ENCODE data around the gene KRTAP10-3.
"Not testable (repeated sequence)": the region's sequence is repeated elsewhere in the genome, so short reads cannot be mapped to it uniquely, and the experiment has no call there.

The KRTAP10-3 gene, protein sequence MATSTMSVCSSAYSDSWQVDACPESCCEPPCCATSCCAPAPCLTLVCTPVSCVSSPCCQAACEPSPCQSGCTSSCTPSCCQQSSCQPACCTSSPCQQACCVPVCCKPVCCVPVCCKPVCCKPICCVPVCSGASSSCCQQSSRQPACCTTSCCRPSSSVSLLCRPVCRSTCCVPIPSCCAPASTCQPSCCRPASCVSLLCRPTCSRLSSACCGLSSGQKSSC

DNA sequence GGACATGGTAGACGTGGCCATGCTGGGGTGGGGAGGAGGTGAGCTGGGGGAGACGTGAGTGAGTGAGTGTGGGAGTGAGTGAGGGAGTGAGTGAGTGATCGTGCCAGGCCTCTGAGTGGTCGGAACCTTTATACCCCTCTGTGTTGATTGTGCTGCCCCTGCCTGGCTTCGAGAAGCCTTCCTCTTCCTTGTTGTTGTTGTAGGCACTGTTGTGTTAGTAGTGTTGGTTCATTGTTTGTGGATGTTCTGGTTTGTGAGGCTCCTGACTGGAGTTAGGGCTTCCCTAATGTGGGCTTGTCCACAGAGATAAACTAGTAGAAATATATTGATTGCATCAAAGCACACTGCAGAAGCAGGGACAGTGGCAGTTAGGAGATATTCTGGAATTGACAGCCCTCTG is at the start of gene KRTAP10-3:
TSS of gene KRTAP10-3 (minus strand) at position 101 of the 400 bp plus-strand sequence. CDS start at position 21, 80 bp downstream.
- no peak for DNase-seq (ENCODE audit: low spot score)

DNA sequence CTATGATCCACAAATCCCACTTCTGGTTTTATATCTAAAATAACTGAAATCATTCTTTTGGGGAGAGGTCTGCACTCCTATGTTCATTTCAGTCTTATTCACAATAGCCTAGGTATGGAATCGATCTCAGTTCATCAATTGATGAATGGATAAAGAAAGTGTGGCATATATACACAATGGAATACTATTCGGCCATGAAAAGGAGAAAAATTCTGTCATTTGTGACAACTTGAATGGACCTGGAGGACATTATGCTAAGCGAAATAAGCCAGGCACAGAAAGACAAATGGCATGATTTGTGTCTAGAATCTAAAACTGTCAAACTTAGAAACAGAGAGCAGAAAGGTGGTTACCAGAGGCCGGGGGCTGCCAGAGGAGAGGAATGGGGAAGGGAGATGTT is 47.9 kb upstream of the KRTAP10-3 start:
- no peak for DNase-seq (ENCODE audit: low spot score)

DNA sequence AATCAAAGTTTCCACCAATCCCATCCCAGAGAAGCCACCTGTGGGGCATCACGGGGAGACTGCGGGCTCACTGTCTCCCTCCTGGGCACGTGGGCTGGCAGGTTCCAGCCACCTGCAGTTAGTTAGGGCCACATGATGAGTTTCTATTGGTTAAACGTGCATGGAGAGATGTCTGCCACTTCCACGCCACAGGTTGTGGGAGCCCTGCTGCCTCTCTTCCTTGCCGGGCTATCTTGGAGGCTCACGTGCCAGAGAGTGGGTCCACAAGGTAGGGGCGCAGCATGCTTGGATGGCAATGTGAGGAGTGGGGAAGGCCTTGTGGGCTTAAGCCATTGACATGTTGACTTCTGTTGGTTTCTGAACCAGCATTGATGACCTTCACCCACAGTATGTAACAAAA is 45.3 kb upstream of the KRTAP10-3 start:
- no peak for DNase-seq (ENCODE audit: low spot score)

DNA sequence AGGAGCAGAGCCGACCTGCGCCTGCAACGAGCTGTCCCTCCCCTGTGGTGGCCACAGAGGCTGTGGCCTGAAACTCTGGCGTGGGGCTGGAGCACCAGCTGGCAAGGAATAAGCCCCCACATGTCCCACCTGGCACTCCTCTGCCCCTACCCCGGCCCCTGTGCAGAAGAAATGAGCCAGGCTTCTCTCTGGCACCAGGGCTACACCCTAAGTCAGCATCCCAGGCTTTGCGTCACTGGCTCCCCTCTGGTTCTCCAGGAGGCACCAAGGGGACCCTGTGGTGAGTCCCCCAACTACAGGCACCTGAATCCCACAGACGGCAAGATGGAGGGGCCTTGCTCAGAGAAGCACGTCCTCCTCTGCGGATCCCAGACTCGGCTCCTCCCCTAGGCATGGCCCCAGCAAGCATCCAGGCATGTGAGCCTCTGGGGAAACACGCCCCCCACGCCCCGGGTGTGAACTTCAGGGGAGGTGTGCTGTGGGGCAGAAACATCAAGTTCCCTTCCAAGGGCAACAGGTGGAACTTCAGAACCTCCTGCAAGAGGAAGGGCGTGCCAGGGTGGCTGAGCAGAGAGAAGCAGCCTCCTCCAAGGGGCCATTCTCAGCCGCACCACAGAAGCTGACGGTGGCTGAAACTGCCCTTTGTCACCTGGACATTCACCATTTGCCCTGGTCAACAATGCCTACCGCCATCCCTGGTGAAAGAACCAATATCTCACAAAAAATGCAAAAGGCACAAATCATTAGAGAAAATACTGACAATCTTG is 44.7 kb upstream of the KRTAP10-3 start:
- DNase-seq (ENCODE audit: low spot score), result no peak

DNA sequence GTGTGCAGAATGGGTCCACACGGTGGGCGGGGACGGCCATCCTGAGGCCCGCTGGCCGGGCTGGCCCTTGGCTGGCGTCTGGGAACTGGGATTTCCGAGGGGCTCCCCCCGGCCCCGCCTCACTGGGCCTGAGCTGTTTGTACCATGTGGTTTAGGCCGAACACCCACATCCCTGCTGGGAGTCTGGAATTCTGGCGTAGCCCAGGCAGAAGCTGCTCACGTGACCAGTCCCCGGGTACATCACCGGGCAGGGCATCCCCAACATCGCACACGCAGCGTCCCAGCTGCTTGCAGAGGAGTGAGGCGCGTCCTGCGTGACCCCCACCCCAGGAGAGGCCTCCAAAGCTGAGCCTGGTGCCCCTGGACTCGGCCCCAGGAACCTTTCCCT is 43.9 kb upstream of the KRTAP10-3 start:
- no peak for DNase-seq (ENCODE audit: low spot score)

DNA sequence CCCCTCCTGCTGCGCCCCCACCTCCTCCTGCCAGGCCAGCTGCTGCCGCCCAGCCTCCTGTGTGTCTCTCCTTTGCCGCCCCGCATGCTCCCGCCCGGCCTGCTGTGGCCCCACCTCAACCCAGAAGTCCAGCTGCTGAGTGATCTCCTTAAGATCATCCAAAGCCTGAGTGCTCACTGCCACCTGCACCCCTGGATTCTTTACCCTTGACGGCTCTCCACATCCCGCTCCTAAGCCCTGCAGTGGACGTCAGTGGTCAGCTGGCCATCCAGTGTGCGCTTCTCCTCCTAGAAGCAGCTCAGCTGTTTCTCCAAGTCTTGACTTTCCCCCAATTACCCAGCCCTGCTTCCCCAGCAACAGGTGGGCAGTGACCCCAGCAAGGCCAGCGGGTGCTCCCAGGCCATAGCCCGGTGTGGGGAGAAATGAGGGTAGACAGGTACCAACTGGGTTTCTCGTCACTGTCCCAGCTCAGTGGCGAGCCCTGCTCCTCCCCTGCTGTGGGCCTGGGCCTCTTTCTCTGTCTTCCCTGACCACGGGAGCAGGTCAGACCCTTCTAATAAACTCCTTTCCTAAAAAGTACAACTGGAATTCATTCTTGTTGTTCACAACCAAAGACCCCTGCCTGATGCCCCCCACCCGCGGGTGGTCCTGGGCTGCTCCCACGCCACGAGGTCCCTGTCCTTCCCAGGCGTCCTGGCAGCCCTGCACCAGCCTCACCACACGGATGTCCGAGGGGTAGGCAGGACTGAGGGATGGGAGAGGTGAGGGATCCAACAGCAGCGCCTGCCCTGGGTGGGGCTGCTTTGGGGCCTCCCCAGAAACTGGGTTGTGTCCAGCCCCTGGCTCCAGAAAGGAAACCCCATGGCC is 43.2 kb upstream of the KRTAP10-3 start:
- no peak for DNase-seq (ENCODE audit: low spot score)

DNA sequence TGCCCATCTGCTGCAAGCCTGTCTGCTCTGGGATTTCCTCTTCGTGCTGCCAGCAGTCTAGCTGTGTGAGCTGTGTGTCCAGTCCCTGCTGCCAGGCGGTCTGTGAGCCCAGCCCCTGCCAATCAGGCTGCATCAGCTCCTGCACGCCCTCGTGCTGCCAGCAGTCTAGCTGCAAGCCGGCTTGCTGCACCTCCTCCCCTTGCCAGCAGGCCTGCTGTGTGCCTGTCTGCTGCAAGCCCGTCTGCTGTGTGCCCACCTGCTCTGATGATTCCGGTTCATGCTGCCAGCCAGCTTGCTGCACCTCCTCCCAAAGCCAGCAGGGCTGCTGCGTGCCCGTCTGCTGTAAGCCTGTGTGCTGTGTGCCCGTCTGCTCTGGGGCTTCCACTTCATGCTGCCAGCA is 42.5 kb upstream of the KRTAP10-3 start:
- not testable (repeated sequence) for DNase-seq (ENCODE audit: low spot score)

DNA sequence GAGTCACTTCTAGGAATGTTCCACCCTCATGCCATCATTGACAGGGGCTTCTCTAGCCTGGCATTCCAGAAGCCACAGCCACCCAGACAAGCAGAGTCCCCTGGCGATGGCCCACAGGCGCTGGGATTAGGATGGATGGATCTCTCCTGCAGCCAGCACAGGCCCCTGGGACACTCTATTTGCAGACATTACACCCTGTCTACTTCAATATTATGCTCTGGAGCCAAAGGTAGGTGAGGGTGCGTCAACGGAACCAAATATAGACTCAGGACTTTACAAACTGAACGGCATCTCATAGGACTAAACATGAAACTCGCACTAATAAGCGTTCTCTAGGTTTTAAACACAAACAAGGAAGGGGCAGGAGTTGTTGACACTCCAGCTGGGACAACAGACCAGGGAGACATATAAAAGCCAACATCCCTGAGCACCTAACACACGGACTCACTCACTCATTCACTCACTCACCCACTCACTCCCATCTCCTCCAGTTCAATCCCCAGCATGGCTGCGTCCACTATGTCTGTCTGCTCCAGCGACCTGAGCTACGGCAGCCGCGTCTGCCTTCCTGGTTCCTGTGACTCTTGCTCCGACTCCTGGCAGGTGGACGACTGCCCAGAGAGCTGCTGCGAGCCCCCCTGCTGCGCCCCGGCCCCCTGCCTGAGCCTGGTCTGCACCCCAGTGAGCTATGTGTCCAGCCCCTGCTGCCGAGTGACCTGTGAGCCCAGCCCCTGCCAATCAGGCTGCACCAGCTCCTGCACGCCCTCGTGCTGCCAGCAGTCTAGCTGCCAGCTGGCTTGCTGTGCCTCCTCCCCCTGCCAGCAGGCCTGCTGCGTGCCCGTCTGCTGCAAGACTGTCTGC is 41.8 kb upstream of the KRTAP10-3 start, which contains the start of gene KRTAP10-7:
TSS of gene KRTAP10-7 (plus strand) at position 480 of the 861 bp plus-strand sequence. CDS start at position 505, 25 bp downstream.
- DNase-seq (ENCODE audit: low spot score), result not testable (repeated sequence)

DNA sequence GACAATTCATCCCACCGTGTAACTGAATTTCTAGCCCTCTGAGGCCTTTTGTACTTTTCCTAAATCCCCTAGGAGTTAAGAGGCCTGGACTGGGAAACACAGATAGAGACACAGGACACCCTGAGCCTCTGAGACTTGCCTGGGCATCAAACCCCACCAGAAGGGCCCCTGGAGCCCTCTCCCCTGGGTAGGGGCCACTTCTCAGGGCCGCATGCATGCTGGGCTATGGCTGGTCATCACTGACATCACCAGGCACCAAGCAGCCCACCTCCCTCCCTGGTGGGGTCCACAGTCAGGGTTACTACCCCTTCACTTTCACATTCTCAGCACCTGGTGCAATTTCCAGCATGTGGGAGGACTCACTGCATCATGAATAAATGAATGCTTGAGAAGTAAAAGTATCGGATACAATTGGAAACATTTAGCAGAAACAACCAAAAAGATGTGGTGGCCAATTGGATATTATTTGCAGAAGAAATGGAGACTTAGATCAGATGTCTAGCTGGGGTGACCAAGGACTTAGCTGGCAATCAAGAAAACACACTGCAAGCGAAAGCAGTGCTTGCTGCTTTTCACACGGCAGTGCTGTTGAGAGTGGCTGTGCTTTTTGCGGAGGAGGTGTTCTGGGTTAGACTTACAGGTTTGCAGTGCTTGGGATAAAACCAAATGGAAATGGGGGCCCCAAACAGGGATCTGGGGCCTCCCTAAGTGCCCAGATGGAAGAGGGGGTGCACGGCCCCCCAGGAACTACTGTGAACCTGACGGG is 40.9 kb upstream of the KRTAP10-3 start:
- no peak for DNase-seq (ENCODE audit: low spot score)

DNA sequence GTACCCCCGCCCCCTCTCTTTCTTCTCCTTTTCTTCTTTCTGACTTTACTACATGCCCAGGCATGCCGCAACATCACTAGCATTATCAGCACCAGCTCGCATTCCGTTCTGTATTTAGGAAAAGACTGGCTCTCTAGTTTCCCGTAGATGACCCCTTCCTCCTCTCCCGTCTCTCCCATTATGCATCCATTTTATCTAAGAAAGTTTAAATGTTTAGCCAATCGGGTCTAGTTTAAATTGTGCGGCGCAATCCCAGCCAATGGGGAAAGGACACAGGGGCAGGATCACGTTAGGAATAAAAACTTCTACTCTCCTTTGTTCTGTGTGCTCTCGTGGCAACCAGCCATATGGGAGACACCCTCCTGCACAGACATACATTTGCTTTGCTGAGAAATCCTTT is 39.5 kb upstream of the KRTAP10-3 start:
- no peak for DNase-seq (ENCODE audit: low spot score)

DNA sequence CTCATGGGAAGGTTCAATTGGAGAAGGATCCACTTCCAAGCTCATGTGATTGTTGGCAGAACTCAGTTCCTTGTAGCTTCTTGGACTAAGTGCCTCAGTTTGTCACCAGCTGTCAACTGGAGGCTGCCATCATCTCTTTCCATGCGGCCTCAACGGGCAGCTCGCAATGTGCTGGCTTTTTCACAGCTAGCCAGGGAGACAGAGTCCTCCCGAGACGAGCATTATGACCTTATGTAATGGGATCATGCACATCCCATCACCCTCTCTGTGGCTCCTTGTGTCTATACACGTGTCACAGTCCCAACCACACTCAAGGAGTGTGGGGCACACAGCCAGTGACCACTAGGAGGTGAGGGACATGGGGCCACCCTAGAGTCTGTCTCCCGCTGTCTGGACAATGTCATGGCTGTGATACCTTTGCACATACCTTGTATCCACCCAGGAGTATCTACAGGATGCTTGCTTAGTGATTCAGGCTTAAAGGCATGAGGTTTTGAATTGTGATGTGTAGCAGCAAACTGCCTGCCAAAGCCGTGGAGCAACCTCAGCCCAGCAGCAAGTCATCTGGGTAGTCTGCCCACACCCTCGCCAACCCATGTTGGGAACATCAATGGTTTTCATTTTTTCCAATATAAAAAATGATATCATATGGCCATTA is 37.6 kb upstream of the KRTAP10-3 start:
- DNase-seq (ENCODE audit: low spot score), result peak; percentile 87

DNA sequence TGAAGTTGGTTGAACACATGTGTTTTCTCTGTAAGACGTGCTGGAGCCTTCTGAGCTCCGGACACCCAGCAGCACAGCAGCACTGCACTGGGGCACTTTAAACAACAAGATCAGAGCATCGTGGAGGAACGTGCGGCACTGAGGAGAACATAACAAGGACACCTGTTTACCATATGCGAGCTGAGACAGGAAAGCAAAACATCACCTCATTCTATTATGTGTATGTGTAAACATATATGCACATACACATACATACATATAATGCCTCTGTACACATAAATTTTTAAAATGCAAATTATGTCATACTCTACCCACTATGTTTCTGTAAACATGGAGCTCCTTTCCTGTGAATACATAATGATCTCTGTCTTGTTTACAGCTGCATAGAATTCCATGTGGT is 36.9 kb upstream of the KRTAP10-3 start:
- DNase-seq (ENCODE audit: low spot score), result no peak

DNA sequence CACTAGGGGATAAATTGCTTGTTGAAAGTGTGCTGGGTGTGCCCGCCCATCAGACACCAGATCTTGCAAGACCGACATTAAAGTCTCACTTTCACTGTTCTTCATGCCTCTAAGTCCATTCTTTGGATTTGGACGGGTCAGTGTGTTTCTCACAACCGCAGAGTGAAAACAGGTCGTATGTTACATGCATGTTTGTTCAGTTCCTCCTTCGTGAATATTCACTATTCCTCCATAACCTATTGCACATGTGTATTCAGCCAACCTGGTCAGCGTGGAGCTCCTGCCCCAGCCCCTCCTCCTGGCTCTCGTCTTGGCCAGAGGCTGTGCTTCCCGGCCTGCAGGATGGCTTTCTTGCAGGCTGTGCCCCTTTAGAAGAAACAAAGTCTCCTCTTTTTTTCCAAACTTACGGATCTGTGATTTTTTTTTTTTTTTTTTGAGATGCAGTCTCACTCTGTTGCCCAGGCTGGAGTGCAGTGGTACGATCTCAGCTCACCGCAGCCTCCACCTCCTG is 35.9 kb upstream of the KRTAP10-3 start:
- no peak for DNase-seq (ENCODE audit: low spot score)

DNA sequence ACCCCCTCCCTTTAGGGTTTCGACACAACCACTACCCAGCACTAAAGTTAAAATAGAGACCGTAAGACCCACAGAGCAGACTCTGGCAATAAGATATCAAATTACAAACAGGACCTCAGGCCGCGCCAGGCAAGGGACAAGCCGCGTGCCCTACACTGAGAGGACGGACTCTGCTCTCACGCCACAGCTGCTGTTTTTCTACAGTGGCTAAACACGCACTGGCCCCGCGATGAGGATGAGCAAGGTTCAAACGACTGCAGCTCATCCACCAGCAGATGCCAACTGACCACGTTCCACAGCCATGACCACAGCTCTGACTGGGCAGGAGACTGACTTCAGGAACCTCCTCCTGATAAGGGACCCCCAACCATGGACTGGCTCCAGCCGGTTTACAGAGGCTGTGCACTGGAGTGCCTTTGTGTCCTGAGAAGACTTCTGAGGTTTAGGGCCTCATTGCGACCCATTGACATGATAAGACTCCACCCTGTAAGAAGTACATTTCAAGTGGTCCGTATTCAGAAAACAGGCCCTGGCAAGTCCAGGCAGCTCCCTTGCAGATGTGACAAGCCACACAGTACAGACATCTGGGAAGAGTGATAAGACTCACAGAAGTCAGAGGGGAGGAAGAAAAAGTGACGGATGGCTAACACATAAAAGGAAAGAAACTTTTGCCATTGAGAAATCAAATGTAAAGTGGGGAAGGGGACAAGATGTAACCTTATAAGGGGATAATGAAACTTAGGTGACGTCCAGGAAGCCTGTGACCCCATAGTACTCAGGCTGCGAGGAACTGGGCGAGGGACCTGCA is 35.2 kb upstream of the KRTAP10-3 start:
- DNase-seq (ENCODE audit: low spot score), result peak; percentile 65

DNA sequence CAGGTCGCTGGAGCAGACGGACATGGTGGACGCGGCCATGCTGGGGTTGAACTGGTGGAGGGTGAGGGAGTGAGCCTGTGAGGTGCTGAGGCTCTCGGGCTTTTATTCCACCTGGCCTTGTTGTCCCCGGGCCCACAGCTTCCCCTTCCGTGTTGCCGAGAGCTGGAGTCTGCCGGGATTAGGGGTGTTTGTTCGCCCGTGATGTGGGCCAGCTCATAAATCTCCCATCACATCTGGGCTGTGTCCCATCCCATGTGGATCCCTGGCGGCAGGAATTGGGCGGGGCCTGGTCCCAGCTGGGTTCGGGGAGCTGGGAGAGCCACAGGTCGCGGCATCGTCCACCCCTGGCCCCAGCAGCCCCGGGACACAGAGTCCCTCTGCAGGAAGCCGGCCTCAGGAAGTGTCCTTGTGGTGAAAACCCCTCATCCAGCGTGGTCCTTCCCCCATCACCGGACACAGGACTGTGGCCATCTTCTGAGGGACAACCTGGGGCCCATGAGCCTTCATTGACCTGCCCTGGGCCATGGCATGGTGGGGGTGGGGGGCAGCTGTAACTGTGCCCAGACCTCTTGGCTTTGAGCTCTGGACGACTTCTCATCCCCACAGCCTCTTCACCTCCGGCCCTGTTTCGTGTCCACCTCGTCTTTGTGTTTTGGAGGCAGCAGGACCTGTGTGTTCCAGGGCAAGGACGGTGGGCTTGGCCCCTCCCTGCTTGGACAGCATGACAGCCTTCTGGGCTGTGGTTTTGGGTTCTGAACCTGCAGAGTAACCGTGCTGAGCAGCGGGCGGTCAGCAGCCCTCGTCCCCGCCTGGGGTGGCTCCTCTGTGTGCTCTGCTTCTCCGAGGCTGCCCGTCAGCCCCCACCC is 34.1 kb upstream of the KRTAP10-3 start, which contains the start of gene KRTAP10-6:
TSS of gene KRTAP10-6 (minus strand) at position 60 of the 866 bp plus-strand sequence. CDS start at position 39, 21 bp downstream.
- no peak for DNase-seq (ENCODE audit: low spot score)

DNA sequence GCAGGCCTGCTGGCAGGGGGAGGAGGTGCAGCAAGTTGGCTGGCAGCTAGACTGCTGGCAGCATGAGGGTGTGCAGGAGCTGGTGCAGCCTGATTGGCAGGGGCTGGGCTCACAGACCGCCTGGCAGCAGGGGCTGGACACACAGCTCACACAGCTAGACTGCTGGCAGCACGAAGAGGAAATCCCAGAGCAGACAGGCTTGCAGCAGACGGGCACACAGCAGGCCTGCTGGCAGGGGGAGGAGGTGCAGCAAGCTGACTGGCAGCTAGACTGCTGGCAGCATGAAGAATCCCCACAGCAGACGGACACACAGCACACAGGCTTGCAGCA is 33.2 kb upstream of the KRTAP10-3 start:
- not testable (repeated sequence) for DNase-seq (ENCODE audit: low spot score)

DNA sequence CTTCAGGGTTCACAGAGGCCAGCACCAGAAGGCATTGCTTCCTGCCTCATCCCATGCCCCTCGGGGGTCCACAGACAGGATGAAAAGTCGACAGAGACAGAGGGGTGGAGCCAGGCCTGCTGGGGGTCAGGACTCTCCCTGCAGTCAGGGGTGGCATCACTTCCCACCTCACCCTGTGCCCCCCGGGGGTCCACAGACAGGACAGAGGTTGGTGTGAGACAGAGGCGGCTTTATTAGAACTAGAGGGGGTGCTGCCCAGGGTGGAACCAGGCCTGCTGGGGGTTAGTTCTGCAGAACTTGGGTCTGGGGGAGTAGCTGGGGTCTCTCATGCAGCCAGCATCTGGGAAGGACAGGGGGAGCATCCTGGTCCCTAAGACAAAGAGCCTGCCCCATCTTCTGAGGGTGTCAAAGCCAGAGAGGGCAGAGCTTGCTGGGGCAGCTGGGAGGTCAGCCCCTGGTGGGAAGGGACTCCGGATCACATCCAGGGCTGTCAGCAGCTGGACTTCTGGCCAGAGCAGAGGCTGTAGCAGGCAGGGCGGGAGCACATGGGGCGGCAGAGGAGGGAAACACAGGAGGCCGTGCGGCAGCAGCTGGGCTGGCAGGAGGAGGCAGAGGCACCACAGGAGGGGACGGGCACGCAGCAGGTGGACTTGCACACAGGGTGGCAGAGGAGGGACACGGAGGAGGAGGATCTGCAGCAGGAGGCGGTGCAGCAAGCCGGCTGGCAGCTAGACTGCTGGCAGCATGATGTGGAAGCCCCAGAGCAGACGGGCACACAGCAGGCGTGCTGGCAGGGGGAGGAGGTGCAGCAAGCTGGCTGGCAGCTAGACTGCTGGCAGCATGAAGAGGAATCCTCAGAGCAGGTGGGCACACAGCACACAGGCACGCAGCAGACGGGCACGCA is 32.6 kb upstream of the KRTAP10-3 start:
- not testable (repeated sequence) for DNase-seq (ENCODE audit: low spot score)

Data from kidney tubule cell (primary cell).